Activated CD4-positive, alpha-beta memory T cell treated with anti-CD3 and anti-CD28 coated beads, Interleukin-2, amount 10 ng/mL, durations not matched to agents 7 days and 5 days (primary cell): ENCODE data around the gene CDK3. TPM values are rescaled to one million over a fixed set of nuclear protein-coding genes. Genes with fewer than 3 reads are reported as not detected.

Experiments
- CTCF ChIA-PET: fragments of 350-600 bp; sonication (Branson Sonifier 250); formaldehyde crosslinking; loops from one replicate; lab custom pipeline; 2021; ENCODE audit warnings: antibody characterized with exemption, inconsistent platforms; lab: Charles Lee
- POLR2A ChIA-PET: fragments of 350-600 bp; sonication (Branson Sonifier 250); formaldehyde crosslinking; loops from one replicate; lab custom pipeline; 2021; ENCODE audit warnings: antibody characterized with exemption; lab: Charles Lee
- DNase-seq: peaks from one replicate; pipeline ENCODE4 v3.0.0-alpha.2; 2020
- H3K27ac Mint-ChIP-seq: one replicate; pipeline ENCODE4 v1.8.0; 2021; ENCODE audit warnings: mild to moderate bottlenecking, mixed read lengths
- H3K27me3 Mint-ChIP-seq: one replicate; pipeline ENCODE4 v1.8.0; 2021; ENCODE audit warnings: mixed read lengths
- H3K36me3 Mint-ChIP-seq: one replicate; pipeline ENCODE4 v1.8.0; 2021; ENCODE audit warnings: low read depth, mixed read lengths
- H3K4me1 Mint-ChIP-seq: one replicate; pipeline ENCODE4 v1.8.0; 2021; ENCODE audit warnings: mixed read lengths
- H3K4me3 Mint-ChIP-seq: one replicate; pipeline ENCODE4 v1.8.0; 2021; ENCODE audit warnings: mild to moderate bottlenecking, mixed read lengths
- H3K9me3 Mint-ChIP-seq: one replicate; pipeline ENCODE4 v1.8.0; 2021; ENCODE audit warnings: mixed read lengths
- total RNA-seq, 2 experiments: library from RNA; stranded (reverse); gene quantifications; one replicate each; pipeline ENCODE4 v1.2.3, GENCODE V29; 2021

The CDK3 gene
- total RNA-seq, 2 experiments from 2014 or later: 5.2 to 5.6 TPM

DNA sequence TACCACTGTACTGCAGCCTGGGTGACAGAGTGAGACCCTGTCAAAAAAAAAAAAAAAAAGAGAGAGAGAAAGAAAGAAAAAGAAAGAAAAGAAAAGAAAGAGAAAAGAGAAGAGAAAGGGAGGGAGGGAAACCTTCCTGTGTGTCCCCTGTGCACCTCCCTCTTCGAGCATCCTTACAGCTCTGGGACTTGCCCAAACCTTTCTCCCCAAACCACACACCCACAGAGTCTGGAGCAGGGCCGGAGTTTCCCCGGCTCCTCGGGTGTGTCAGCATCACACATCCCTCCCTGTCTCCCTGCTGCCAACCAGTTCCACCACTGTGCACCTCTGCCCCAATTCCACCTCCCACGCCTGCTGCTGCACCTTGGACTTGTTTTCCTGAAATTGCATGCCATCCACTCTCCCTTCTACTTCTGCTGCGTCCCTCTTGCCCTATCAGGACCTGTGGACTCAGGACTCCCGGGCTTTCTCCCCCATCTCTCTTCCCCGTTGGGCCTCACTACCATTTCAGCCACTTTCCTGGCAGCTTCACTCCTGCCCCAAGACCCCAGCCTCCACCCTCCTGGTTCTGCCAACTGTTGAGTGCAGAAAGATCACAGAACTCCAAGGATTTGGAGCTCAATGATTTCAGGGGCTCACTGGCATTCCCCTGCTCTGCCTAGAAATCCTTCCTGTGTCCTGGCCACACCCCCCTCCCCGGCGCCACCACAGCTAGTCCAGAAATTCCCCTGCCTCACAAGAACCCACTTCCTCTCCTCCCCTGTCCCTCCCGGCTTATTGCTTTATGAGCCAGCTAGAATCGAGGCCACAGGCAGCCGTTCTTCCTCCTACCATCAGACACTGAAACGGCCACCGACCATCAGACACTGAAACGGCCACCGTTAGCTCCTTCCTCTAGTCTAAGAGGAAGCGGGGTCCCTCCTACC lies 3.7 kb upstream of the CDK3 start:
- Mint-ChIP-seq H3K27ac (peak overlapping the region; percentile 73), H3K4me3 (peak overlapping the region; percentile 4), H3K9me3 (no peaks in the 10 kb centered on the region), H3K27me3 (no peaks in the 10 kb centered on the region), H3K4me1 (peaks cover 17% of the 10 kb centered on the region), H3K36me3 (peaks cover 9% of the 10 kb centered on the region)
- ChIA-PET POLR2A (interaction anchor here (0.8 to 1.6 kb wide), 3 partner anchors 13 to 107 kb away, joined by 3 to 4 read pairs (median 3); no protein-coding TSS in a partner anchor), CTCF (interaction anchor here (0.6 to 11.7 kb wide), 4 partner anchors 8 to 92 kb away, joined by 3 to 169 read pairs (median 8); no protein-coding TSS in a partner anchor)
- DNase-seq: peak; percentile 36

DNA sequence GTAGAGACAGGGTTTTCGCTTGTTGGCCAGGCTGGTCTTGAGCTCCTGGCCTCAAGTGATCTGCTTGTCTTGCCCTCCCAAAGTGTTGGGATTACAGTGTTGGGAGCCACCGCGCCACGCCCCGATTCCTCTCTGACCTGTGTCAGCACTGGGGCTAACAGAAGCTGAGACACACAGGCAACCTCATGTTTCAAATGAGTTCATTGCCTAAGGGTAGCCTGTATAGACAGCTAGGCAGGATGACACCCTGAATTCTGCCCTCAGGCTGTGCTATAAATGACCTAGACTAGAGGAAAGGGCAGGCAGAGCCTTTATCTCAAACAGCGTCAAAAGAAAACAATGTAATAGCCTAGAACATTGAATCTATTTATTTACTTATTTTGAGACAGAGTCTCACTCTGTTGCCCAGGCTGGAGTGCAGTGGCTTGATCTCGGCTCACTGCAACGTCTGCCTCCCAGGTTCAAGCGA lies 2.3 kb upstream of the CDK3 start:
- H3K4me1 Mint-ChIP-seq: peaks cover 17% of the 10 kb centered on the region
- H3K9me3 Mint-ChIP-seq: no peaks in the 10 kb centered on the region
- no peak for DNase-seq
- peaks cover 4% of the 10 kb centered on the region for H3K36me3 Mint-ChIP-seq
- POLR2A ChIA-PET: interaction anchor here (0.6 kb wide), 1 partner anchor 1477 kb away, joined by 3 read pairs; no protein-coding TSS in a partner anchor
- no peak overlapping the region for H3K4me3 Mint-ChIP-seq
- CTCF ChIA-PET: interaction anchor here (0.7 to 11.7 kb wide), 4 partner anchors 16 to 119 kb away, joined by 3 to 169 read pairs (median 4); no protein-coding TSS in a partner anchor
- no peak overlapping the region for H3K27ac Mint-ChIP-seq
- no peaks in the 10 kb centered on the region for H3K27me3 Mint-ChIP-seq

DNA sequence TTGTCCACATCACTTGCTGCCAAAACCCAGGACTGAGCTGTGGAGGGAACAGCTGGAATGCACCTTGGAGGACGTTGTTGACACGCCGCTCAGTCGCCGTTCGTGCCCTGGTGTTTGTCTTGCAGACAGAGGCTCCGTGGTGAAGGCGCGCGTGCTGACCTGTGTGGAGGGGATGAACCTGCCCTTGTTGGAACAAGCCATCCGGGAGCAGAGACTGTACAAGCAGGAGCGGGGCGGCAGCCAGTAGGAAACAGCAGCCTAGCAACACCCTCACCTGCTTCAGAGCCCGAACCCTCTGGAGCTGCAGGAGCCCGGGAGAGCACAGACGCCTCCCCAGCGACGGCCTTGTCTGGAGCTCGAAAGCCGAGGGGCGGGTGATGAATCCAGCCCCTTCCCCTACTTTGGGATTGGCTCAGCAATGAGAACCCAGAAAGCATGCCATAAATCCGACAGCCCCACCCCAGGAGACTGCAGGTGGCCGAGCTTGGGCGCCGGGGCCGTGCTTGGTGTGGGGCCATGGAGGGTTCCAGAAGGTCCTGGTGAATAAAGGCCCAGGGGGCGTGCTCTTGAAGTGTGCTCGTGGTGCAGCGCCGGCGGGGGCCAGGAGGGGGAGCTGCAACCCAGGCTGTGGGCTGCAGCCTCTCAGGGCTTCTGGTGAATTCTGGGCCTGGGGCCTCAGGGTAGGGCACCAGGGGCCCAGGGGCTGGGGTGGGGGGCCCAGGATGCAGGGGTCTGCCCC lies 470 bp upstream of the CDK3 start:
- Mint-ChIP-seq H3K27ac (no peak overlapping the region), H3K9me3 (no peaks in the 10 kb centered on the region), H3K36me3 (no peaks in the 10 kb centered on the region), H3K4me3 (no peak overlapping the region), H3K27me3 (no peaks in the 10 kb centered on the region), H3K4me1 (peaks cover 17% of the 10 kb centered on the region)
- POLR2A ChIA-PET: interaction anchor here (0.6 to 1.4 kb wide), 2 partner anchors 88 to 95 kb away, joined by 3 to 7 read pairs; partner anchors contain the start of gene MRPL38
- CTCF ChIA-PET: interaction anchor here (0.8 to 11.7 kb wide), 17 partner anchors 8 to 235 kb away, joined by 3 to 169 read pairs (median 4); partner anchors contain the start of genes GALK1, MRPL38 and WBP2
- DNase-seq: peak; percentile 72

DNA sequence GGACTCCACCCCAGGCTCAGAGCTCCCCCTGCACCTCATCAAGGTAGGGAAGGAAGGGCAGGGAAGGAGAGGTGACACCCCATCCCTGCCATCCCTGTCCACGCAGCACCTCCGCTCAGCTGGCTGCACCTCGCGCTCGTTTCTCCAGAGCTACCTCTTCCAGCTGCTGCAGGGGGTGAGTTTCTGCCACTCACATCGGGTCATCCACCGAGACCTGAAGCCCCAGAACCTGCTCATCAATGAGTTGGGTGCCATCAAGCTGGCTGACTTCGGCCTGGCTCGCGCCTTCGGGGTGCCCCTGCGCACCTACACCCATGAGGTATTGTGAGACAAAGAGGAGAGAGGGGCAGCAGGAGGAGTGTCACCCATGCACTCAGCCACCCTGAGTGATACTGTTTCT lies 1.4 kb downstream of the CDK3 start:
- Mint-ChIP-seq H3K27me3 (no peaks in the 10 kb centered on the region), H3K36me3 (no peaks in the 10 kb centered on the region), H3K27ac (peak overlapping the region; percentile 44), H3K4me3 (no peak overlapping the region), H3K9me3 (no peaks in the 10 kb centered on the region), H3K4me1 (peaks cover 15% of the 10 kb centered on the region)
- ChIA-PET POLR2A (interaction anchor here (2.3 kb wide), 1 partner anchor 96 kb away, joined by 13 read pairs; no protein-coding TSS in a partner anchor), CTCF (interaction anchor here (0.7 to 11.7 kb wide), 8 partner anchors 11 to 146 kb away, joined by 3 to 169 read pairs (median 6); partner anchors contain the start of genes MRPL38, TRIM65 and WBP2)
- DNase-seq: no peak

DNA sequence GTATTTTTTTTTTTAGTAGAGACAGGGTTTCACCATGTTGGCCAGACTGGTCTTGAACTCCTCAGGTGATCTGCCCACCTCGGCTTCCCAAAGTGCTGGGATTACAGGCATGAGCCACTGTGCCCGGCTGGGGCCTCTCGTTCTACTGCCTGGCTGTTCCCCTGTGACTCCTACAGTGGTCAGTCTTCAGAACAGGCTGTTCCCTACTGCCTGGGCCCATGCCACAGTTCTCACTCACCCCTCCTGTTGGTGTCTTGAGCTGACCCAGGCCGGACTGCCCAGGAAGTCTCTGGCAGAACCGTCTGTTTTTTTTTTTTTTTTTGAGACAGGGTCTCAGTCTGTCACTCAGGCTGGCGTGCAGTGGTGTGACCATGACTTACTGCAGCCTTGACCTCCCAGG lies 3.3 kb downstream of the CDK3 start:
- no peaks in the 10 kb centered on the region for H3K9me3 Mint-ChIP-seq
- CTCF ChIA-PET: interaction anchor here (0.6 to 11.7 kb wide), 12 partner anchors 10 to 316 kb away, joined by 3 to 169 read pairs (median 3); partner anchors contain the start of gene MRPL38
- POLR2A ChIA-PET: interaction anchor here (2.3 kb wide), 1 partner anchor 98 kb away, joined by 13 read pairs; no protein-coding TSS in a partner anchor
- no peak overlapping the region for H3K27ac Mint-ChIP-seq
- H3K4me3 Mint-ChIP-seq: no peak overlapping the region
- no peaks in the 10 kb centered on the region for H3K27me3 Mint-ChIP-seq
- peaks cover 6% of the 10 kb centered on the region for H3K4me1 Mint-ChIP-seq
- H3K36me3 Mint-ChIP-seq: no peaks in the 10 kb centered on the region
- DNase-seq: no peak

DNA sequence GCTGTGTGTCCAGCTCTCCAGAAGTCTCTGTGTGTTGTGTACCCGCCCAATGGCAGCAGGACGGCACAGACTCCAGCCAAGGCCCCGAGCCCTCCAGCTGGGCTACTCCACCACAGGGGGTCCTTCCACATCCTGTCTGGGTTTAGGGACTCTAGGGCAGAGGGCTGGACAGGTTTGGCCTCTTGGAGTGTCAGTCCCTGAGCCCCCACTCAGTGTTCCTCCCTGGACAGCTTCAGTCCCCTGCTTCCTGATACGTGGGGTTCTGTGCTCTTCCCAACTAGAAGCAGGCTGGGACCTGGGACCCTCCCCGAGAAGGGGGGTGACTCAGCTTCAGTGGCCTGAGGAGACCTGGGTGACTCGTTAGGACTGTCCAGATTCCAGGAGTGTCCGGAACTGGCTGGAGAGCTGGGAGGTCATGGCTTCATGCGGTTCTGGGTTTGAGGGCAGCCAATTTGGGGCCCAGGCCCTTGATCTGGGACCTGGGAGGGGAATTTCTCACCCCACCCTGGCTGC lies 4.2 kb downstream of the CDK3 start:
- Mint-ChIP-seq H3K4me1 (peaks cover 6% of the 10 kb centered on the region), H3K27me3 (no peaks in the 10 kb centered on the region), H3K36me3 (no peaks in the 10 kb centered on the region), H3K9me3 (no peaks in the 10 kb centered on the region), H3K27ac (no peak overlapping the region), H3K4me3 (no peak overlapping the region)
- ChIA-PET CTCF (interaction anchor here (0.8 to 11.7 kb wide), 17 partner anchors 8 to 379 kb away, joined by 3 to 169 read pairs (median 4); partner anchors contain the start of genes GALK1, MRPL38, SPHK1 and TRIM65), POLR2A (interaction anchor here (1.7 kb wide), 1 partner anchor 100 kb away, joined by 7 read pairs; the partner anchor contains the start of gene MRPL38)
- DNase-seq: no peak

DNA sequence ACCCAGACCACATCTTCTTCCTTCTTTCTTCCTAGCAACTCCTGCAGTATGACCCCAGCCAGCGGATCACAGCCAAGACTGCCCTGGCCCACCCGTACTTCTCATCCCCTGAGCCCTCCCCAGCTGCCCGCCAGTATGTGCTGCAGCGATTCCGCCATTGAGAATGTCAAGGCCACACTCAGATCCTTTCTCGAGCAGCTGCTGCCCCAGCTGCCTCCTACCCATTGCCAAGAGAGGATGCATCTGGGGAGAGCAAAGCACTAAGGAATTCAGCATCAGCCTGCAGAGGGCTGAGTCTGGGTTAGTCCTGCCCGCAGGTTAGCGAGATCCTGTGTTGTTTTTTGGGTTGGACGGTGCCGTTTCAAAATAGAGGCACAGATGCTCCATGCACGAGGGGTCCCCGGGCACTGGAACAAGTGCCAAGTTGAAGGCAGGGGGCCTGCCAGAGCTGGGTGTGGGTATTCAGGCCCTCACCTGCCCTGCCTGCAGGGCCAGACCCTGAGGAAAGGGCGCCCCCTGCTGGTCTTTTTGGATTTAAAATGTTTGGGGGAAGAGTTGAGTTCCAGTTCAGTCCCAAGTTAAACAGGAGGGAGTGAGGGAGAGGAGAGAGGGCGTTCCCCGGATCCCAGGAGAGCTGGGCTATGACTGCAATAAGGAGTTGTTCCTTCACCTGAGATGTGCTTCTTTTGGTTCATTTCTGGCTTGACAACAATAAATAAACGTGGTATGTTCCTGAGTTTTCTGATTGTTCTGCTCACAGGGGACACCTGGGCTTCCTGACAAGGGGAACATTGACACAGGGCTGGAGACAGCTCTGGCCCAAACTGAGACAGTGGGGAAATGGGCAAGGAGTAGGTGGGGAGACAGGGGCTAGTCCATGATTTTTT lies 4.9 kb downstream of the CDK3 start:
- peaks cover 6% of the 10 kb centered on the region for H3K4me1 Mint-ChIP-seq
- DNase-seq: peak; percentile 83
- H3K27ac Mint-ChIP-seq: no peak overlapping the region
- no peaks in the 10 kb centered on the region for H3K9me3 Mint-ChIP-seq
- ChIA-PET POLR2A (interaction anchor here (1.7 kb wide), 1 partner anchor 100 kb away, joined by 7 read pairs; the partner anchor contains the start of gene MRPL38), CTCF (interaction anchor here (0.6 to 11.7 kb wide), 23 partner anchors 9 to 379 kb away, joined by 3 to 169 read pairs (median 3); partner anchors contain the start of genes GALK1, MRPL38, SPHK1 and TRIM65)
- H3K27me3 Mint-ChIP-seq: no peaks in the 10 kb centered on the region
- H3K4me3 Mint-ChIP-seq: no peak overlapping the region
- no peaks in the 10 kb centered on the region for H3K36me3 Mint-ChIP-seq

DNA sequence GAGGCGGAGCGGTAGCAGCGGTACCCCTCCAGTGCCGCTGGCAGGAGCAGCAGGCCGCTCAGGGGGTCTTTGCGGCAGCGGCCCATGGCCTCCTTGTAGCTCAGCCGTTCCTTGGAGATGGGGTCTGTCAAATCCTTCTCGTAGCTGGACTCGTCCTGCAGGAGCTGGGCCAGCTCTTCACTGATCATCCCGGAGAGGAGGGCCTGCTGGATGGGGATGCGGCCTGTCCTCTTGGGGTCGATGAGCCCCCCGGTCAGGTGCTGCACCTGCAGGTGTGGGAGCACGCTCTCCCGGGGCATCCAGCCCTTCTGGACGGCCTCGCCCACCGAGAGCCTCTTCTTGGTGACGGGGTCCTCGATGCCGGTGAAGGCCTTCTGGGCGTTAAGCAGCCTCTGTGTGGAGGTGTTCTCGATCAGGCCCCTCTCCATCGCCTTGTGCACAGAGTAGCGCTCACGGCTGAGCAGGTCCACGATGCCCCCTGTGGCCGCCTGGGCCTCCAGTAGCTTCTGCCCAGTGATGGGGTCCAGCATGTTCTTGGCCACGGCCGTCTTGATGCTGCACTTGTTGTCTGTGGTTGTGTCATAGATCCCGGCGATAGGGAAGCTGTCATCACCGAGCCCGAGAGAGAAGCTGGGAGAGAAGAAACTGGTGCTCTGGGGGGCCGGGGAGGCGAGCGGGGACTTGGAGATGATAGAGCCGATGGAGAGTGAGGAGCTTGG lies 6.6 kb downstream of the CDK3 start:
- ChIA-PET POLR2A (interaction anchor here (1.1 kb wide), 1 partner anchor 98 kb away, joined by 3 read pairs; no protein-coding TSS in a partner anchor), CTCF (interaction anchor here (1.7 to 14.7 kb wide), 3 partner anchors 7 to 102 kb away, joined by 4 to 169 read pairs (median 9); partner anchors contain the start of genes ACOX1, CDK3, MRPL38 and TEN1)
- H3K36me3 Mint-ChIP-seq: no peaks in the 10 kb centered on the region
- peaks cover 6% of the 10 kb centered on the region for H3K4me1 Mint-ChIP-seq
- H3K9me3 Mint-ChIP-seq: no peaks in the 10 kb centered on the region
- no peak for DNase-seq
- no peak overlapping the region for H3K4me3 Mint-ChIP-seq
- no peak overlapping the region for H3K27ac Mint-ChIP-seq
- H3K27me3 Mint-ChIP-seq: no peaks in the 10 kb centered on the region

DNA sequence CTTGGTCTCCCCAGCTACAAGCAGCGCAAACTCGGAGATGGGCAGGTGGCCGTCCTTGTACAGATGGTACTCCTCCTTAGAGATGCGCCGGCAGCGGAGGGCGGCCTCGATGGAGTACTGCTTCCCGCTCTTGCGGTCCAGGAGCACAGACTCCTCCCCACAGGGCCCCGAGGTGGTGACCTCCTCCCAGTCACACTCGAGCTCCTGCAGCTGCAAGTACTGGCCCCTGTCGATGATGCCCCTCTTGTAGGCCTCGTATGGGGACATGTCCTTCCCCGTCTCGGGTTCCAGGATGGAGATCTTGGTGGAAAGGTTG lies 7.2 kb downstream of the CDK3 start:
- no peaks in the 10 kb centered on the region for H3K9me3 Mint-ChIP-seq
- no peaks in the 10 kb centered on the region for H3K36me3 Mint-ChIP-seq

DNA sequence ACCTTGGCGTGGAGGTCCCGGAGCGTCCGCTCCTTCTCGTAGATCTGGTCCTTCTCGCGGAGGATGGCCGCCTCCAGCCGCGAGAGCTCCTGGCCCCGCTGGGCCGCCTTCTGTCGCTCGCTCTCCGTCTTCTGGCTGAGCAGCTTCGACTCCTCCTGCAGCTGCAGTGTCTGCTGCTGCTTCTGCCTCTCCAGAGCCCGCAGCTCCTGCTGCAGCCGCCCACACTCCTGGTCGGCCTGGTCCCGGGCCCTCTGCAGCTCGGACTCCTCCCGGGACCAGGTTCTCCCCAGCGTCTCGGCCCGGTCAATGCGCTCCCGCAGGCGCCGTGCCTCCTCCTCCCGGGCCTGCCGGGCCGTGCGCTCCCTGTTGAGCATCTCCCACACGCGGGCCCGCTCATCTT lies 7.6 kb downstream of the CDK3 start:
- no peaks in the 10 kb centered on the region for H3K27me3 Mint-ChIP-seq
- CTCF ChIA-PET: interaction anchor here (1.7 to 14.7 kb wide), 3 partner anchors 8 to 103 kb away, joined by 4 to 169 read pairs (median 9); partner anchors contain the start of genes ACOX1, CDK3, MRPL38 and TEN1
- no peak overlapping the region for H3K27ac Mint-ChIP-seq
- no peaks in the 10 kb centered on the region for H3K36me3 Mint-ChIP-seq
- DNase-seq: no peak
- H3K4me3 Mint-ChIP-seq: no peak overlapping the region
- H3K4me1 Mint-ChIP-seq: peaks cover 6% of the 10 kb centered on the region
- no peaks in the 10 kb centered on the region for H3K9me3 Mint-ChIP-seq
- POLR2A ChIA-PET: interaction anchor here (1.1 kb wide), 1 partner anchor 99 kb away, joined by 3 read pairs; no protein-coding TSS in a partner anchor

More for the DNA sequence above, 7.2 kb downstream of the CDK3 start:
- Mint-ChIP-seq H3K4me3 (no peak overlapping the region), H3K4me1 (peaks cover 6% of the 10 kb centered on the region), H3K27ac (no peak overlapping the region), H3K27me3 (no peaks in the 10 kb centered on the region)
- DNase-seq: no peak
- POLR2A ChIA-PET: interaction anchor here (1.1 kb wide), 1 partner anchor 99 kb away, joined by 3 read pairs; no protein-coding TSS in a partner anchor
- CTCF ChIA-PET: interaction anchor here (1.7 to 14.7 kb wide), 3 partner anchors 7 to 103 kb away, joined by 4 to 169 read pairs (median 9); partner anchors contain the start of genes ACOX1, CDK3, MRPL38 and TEN1
